Astrocyte of the cerebellum (primary cell): ENCODE data around the gene EXO1.

Experiments
- DNase-seq: peaks from one replicate; pipeline ENCODE4 v3.0.0-alpha.2; 2011; ENCODE audit warnings: low read depth
- H3K4me3 ChIP-seq: 2 replicates; pipeline ENCODE4 v1.5.1; 2011; ENCODE audit warnings: mild to moderate bottlenecking, low read depth, low read length, moderate library complexity
- CTCF ChIP-seq: IDR thresholded peaks from 2 replicates; pipeline ENCODE4 v1.5.1; 2012; ENCODE audit warnings: low read length, low read depth, moderate library complexity, mild to moderate bottlenecking; ENCODE audit errors: missing control alignments
- in situ Hi-C: cut with HindIII; loops from 2 replicates; pipeline ENCODE4 v1.10.0; 2017; ENCODE audit warnings: low sequenced_read_pairs

EXO1 gene

DNA sequence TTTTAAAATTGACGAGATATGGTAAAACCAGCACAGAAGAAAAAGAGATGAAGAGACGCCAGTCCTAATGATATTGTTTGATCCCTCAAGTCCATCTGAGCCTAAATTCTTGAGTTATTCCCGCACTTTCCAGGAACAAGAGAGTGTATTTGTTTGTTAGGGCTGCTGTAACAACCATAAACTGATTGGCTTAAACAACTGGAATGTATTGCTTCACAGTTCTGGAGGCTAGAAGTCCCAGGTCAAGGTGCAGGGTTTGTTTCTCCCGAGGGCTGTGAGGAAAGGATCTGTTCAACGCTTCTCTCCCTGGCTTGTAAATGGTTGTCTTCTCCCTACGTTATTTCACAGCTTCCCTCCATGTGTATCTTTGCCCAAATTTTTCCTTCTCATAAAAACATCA, 7.8 kb upstream of the EXO1 start:
- H3K4me3 ChIP-seq = no peak overlapping the region
- in situ Hi-C loops = loop anchor here (10.0 to 25.0 kb wide), 2 partner anchors 225 to 303 kb away; partner anchors contain the start of gene KMO
- no peak for DNase-seq
- no peak for TF ChIP-seq CTCF

- H3K4me3 ChIP-seq = no peak overlapping the region
- no peak for TF ChIP-seq CTCF
- in situ Hi-C loops = loop anchor here (10.0 to 25.0 kb wide), 2 partner anchors 227 to 304 kb away; partner anchors contain the start of gene KMO
Observed at GRCh38 chr1:241841691-241842090, 6.3 kb upstream of the EXO1 start.

GRCh38 chr1:241842565-241842964, 5.4 kb upstream of the EXO1 start:
- TF ChIP-seq CTCF = no peak
- no peak for DNase-seq
- H3K4me3 ChIP-seq = no peak overlapping the region
- in situ Hi-C loops = loop anchor here (10.0 to 25.0 kb wide), 2 partner anchors 228 to 305 kb away; partner anchors contain the start of gene KMO

More at GRCh38 chr1:241841691-241842090, 6.3 kb upstream of the EXO1 start:
- DNase-seq = no peak

DNA sequence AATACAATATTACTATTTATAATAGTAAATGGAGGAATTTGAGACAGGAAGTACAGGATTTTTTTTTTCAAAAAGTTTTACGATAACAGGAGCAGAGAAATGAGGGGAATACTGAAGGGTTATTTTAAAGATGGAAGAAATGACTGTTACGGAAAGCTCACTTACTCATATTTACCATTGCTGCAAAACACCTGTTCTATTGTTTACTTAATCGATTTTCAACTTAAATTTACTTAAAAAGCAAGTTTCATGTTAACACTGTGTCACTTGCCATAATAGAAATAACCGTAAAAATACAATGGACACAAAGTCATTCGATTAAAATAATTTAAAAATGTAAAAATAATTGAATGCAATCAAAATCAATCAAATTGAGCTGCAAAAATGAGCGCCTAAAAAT, 3.4 kb upstream of the EXO1 start:
- no peak overlapping the region for H3K4me3 ChIP-seq
- in situ Hi-C loops = loop anchor here (10.0 to 25.0 kb wide), 2 partner anchors 230 to 307 kb away; partner anchors contain the start of gene KMO
- DNase-seq = no peak
- TF ChIP-seq CTCF = no peak

GRCh38 chr1:241846375-241846774, 1.6 kb upstream of the EXO1 start:
- in situ Hi-C loops = loop anchor here (10.0 to 25.0 kb wide), 2 partner anchors 232 to 309 kb away; partner anchors contain the start of gene KMO
- no peak overlapping the region for H3K4me3 ChIP-seq
- no peak for DNase-seq
- TF ChIP-seq CTCF = no peak

- peak overlapping the region; percentile 93 for H3K4me3 ChIP-seq
- no peak for DNase-seq
- no peak for TF ChIP-seq CTCF
- in situ Hi-C loops = loop anchor here (10.0 to 25.0 kb wide), 2 partner anchors 232 to 310 kb away; partner anchors contain the start of gene KMO
Observed at GRCh38 chr1:241846862-241847539, 1.0 kb upstream of the EXO1 start.
